RWPE2 (cell line): ENCODE measurements around the gene EFR3B.
"Not testable (repeated sequence)": the region's sequence is repeated elsewhere in the genome, so short reads cannot be mapped to it uniquely, and the experiment has no call there.

Experiments
- ATAC-seq: fragments of 200-7000 bp; cut with Tn5 transposase; 3 replicates; pipeline ENCODE4 v1.9.1; 2021; ENCODE audit warnings: low read depth
- DNase-seq: peaks from one replicate; pipeline ENCODE4 v3.0.0-alpha.2; 2020; ENCODE audit warnings: low spot score
- H3K27ac ChIP-seq: fragments of 450-650 bp; 2 replicates; pipeline ENCODE4 v1.5.1; 2017; ENCODE audit warnings: mild to moderate bottlenecking; ENCODE audit not compliant: poor library complexity, severe bottlenecking
- H3K27me3 ChIP-seq: fragments of 250-450 bp; sonication (Bioruptor Pico); 2 replicates; pipeline ENCODE4 v1.5.1; 2021; ENCODE audit warnings: mild to moderate bottlenecking, moderate library complexity; ENCODE audit not compliant: insufficient read depth, poor library complexity, severe bottlenecking
- H3K36me3 ChIP-seq: fragments of 250-450 bp; sonication (Bioruptor Pico); 2 replicates; pipeline ENCODE4 v1.5.1; 2020; ENCODE audit warnings: low read depth, mild to moderate bottlenecking, moderate library complexity
- H3K4me1 ChIP-seq: fragments of 250-450 bp; sonication (Bioruptor Pico); 2 replicates; pipeline ENCODE4 v1.5.1; 2021; ENCODE audit warnings: mild to moderate bottlenecking, moderate library complexity; ENCODE audit not compliant: insufficient read depth, poor library complexity, severe bottlenecking
- H3K4me3 ChIP-seq: fragments of 250-450 bp; sonication (Bioruptor Pico); 2 replicates; pipeline ENCODE4 v1.5.1; 2021; ENCODE audit warnings: mild to moderate bottlenecking, moderate library complexity; ENCODE audit not compliant: severe bottlenecking
- H3K9me3 ChIP-seq: fragments of 250-450 bp; sonication (Bioruptor Pico); 2 replicates; pipeline ENCODE4 v1.5.1; 2021; ENCODE audit warnings: mild to moderate bottlenecking, moderate library complexity; ENCODE audit not compliant: severe bottlenecking
- TF ChIP-seq, protein P1 (sequence below): fragments of 450-650 bp; IDR thresholded peaks from one replicate; pipeline ENCODE4 v1.5.1; 2017; ENCODE audit warnings: mild to moderate bottlenecking, moderate library complexity; ENCODE audit not compliant: poor library complexity, severe bottlenecking

EFR3B gene, protein sequence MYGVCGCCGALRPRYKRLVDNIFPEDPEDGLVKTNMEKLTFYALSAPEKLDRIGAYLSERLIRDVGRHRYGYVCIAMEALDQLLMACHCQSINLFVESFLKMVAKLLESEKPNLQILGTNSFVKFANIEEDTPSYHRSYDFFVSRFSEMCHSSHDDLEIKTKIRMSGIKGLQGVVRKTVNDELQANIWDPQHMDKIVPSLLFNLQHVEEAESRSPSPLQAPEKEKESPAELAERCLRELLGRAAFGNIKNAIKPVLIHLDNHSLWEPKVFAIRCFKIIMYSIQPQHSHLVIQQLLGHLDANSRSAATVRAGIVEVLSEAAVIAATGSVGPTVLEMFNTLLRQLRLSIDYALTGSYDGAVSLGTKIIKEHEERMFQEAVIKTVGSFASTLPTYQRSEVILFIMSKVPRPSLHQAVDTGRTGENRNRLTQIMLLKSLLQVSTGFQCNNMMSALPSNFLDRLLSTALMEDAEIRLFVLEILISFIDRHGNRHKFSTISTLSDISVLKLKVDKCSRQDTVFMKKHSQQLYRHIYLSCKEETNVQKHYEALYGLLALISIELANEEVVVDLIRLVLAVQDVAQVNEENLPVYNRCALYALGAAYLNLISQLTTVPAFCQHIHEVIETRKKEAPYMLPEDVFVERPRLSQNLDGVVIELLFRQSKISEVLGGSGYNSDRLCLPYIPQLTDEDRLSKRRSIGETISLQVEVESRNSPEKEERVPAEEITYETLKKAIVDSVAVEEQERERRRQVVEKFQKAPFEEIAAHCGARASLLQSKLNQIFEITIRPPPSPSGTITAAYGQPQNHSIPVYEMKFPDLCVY

DNA sequence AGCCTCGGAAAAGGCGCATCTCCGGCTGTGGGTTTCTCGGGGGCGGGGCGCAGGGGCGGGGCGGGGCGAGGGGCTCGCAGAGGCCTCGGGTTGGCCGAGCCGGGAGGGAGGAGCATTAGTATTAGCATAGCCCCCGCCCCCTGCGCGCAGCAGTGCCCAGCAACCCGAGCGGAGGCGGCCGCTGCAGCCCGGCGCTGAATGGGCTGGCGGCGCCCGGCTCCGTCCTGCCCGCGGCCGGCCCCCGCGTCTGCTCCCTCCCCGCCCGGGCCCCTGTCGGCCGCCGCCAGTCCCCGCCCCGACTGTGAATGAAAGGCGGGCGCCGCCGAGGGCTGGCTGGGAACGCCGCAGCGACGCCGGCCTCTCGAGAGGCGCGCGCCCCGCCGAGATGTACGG lies at the start of gene EFR3B:
EFR3B (plus strand) TSS at position 149 of the 393 bp plus-strand sequence; CDS start at position 386, 237 bp downstream.
- Histone ChIP-seq H3K27ac (no peak within 1 kb of the TSS), H3K27me3 (peaks cover 20% of the 10 kb centered on the region), H3K9me3 (no peaks in the 10 kb centered on the region), H3K36me3 (no peaks in the 10 kb centered on the region), H3K4me1 (peaks cover 3% of the 10 kb centered on the region), H3K4me3 (peak within 1 kb of the TSS; percentile 38)
- TF ChIP-seq, protein P1, sequence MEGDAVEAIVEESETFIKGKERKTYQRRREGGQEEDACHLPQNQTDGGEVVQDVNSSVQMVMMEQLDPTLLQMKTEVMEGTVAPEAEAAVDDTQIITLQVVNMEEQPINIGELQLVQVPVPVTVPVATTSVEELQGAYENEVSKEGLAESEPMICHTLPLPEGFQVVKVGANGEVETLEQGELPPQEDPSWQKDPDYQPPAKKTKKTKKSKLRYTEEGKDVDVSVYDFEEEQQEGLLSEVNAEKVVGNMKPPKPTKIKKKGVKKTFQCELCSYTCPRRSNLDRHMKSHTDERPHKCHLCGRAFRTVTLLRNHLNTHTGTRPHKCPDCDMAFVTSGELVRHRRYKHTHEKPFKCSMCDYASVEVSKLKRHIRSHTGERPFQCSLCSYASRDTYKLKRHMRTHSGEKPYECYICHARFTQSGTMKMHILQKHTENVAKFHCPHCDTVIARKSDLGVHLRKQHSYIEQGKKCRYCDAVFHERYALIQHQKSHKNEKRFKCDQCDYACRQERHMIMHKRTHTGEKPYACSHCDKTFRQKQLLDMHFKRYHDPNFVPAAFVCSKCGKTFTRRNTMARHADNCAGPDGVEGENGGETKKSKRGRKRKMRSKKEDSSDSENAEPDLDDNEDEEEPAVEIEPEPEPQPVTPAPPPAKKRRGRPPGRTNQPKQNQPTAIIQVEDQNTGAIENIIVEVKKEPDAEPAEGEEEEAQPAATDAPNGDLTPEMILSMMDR = no peak
- ATAC-seq = peak; percentile 96
- DNase-seq = peak; percentile 93

DNA sequence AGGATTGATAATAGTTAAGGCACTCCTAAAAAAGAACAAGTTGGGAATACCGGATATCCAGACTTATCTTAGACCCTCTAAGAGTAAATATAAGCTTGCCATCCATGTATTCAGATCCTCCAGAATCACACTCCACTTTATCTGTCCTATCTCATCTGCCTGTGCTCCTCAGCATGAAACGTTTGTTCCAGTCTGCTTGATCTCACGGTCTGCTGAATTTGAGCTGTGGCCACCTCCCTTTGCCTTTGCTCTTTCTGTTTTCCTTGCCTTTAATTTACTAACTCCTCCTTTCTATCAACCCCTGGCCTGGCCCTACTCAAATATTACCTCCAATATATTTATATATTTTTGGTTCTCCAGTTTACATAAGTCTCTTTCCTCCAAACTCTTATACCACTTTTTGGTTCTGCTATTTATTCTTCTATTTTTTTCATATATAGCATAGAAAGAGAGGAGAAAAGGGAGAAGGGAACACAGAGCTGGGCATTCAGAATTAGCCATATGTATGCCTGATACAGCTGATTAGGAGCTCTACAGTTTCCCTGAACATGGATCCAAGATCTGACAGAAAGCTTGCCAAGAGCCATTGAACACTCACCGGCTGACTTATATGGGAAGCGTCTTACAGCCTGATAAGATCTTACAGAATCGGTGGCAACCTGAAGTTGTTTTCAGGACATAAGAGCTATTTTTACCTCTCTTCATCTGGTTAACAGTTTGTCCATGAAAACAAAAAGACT lies 48.3 kb upstream of the EFR3B start:
- Histone ChIP-seq H3K36me3 (no peaks in the 10 kb centered on the region), H3K4me1 (peaks cover 4% of the 10 kb centered on the region), H3K27ac (no peak overlapping the region), H3K9me3 (no peaks in the 10 kb centered on the region), H3K27me3 (peaks cover 4% of the 10 kb centered on the region), H3K4me3 (no peak overlapping the region)
- TF ChIP-seq, protein P1 = no peak
- no peak for DNase-seq
- no peak for ATAC-seq

DNA sequence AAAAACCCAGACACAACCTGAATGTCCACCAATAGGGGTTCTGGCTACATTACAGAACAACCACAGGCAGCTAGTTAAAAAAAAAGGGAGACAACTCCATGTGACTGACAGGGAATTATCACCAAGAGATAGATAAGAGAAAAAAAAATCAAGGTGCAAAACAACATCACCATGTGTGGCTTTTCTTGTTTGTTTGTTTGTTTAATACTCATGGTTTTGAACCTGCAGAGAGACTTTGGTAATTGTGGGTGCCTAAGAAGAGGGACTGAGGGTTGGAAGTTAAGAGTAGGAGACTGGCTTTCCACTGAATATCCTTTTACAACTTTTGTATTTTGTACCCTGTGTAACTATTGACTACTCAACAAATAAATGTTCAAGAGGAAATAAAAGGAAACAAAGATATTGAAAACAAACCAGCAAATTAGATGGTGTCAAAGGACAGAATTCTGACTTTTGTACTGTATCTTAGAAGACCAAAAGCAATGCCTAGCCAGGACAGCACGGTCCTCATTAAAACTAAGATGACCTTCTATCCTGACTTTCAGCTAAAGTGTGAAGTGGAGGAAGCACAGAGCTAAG lies 47.6 kb upstream of the EFR3B start:
- Histone ChIP-seq H3K27ac (no peak overlapping the region), H3K4me1 (peaks cover 4% of the 10 kb centered on the region), H3K4me3 (no peak overlapping the region), H3K36me3 (no peaks in the 10 kb centered on the region), H3K9me3 (no peaks in the 10 kb centered on the region), H3K27me3 (peaks cover 4% of the 10 kb centered on the region)
- DNase-seq (no peak), ATAC-seq (no peak)
- TF ChIP-seq, protein P1 = no peak

DNA sequence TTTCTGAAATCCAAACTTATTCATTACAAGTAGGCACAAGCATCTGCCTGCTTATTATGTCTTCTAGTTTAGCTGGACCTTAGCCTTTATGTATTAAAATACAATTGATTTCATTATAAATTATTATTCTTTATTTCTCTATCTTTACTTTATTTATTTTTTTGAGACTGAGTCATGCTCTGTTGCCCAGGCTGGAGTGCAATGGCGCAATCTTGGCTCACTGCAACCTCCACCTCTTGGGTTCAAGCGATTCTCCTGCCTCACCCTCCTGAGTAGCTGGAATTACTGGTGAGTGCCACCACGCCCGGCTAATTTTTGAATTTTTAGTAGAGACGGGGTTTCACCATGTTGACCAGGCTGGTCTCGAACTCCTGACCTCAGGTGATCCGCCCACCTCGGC lies 42.8 kb upstream of the EFR3B start:
- not testable (repeated sequence) for H3K27ac ChIP-seq, H3K4me1 ChIP-seq, H3K27me3 ChIP-seq, H3K9me3 ChIP-seq, ATAC-seq, DNase-seq, H3K36me3 ChIP-seq, H3K4me3 ChIP-seq

DNA sequence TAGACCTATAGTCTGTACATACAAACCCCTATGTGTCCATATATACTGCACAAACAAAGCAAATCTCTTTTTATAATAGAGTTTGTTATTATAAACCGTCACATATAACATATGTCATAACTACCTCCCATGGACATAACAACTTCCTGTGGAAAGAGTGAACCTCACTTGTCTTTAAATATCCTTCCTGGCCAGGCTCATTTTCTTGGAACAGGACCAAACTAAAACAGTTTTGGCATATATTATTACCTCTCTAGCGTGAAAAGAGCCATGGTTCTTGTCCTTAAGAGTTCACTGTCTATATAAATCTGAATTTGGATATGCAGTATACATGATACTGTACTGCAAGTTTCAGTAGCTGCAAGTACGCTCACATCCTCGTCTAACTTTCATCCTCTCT lies 41.8 kb upstream of the EFR3B start:
- Histone ChIP-seq H3K4me3 (no peak overlapping the region), H3K27me3 (no peaks in the 10 kb centered on the region), H3K4me1 (peaks cover 4% of the 10 kb centered on the region), H3K27ac (no peak overlapping the region), H3K36me3 (no peaks in the 10 kb centered on the region), H3K9me3 (no peaks in the 10 kb centered on the region)
- DNase-seq (no peak), ATAC-seq (no peak)
- TF ChIP-seq, protein P1 = no peak
